Stimulated activated CD4-positive, alpha-beta T cell treated with anti-CD3 and anti-CD28 coated beads, Interleukin-2, amount 100 ng/mL, for 48 hours (primary cell): ENCODE results near the gene ASF1A.

ENCODE experiments used
- DNase-seq, 2 donors: peaks; one replicate each; pipeline ENCODE4 v3.0.0-alpha.2; 2020

Gene ASF1A

DNA sequence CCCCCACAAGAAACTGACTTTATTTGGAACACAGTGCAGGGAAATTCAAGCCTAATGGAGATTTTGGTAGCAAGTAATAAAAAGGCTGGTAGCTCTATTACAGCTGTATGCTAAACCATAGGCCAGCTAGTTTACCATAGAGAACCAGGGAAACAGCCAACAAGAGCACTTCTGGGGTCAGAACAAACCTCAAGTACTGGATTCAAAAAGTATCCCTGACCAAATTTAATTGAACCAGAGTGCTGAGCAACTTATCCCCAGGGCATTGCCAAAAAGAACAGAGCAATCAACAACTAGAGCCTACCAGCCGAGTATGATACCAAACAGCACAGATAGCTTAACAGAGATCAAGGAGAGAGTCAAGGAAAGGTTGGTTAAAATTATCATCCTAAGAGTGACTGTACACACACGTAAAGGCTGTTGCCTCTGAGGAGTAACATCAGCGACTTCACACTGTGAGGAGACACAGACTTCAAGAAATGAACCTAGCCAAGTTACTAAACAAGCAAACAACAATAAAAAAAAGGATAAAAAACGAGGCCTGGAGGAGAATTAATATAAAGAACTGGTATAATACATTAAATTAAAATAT is 11.5 kb upstream of the ASF1A start:
- DNase-seq: no peak

DNA sequence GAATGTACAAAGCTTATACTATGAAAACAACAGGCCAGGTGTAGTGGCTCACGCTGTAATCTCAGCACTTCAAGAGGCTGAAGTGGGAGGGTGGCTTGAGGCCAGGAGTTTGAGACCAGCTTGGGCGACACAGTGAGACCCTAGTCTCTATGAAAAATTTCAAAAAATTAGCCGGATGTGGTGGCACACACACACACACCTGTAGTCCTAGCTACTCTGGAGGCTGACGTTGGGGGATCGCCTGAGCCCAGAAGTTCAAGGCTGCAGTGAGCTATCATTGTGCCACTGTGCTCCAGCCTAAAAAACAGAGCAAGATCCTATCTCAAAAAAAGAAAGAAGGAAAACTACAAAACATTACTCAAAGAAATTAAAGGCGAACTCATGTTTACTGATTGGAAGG is 7.3 kb upstream of the ASF1A start:
- DNase-seq: no peak

DNA sequence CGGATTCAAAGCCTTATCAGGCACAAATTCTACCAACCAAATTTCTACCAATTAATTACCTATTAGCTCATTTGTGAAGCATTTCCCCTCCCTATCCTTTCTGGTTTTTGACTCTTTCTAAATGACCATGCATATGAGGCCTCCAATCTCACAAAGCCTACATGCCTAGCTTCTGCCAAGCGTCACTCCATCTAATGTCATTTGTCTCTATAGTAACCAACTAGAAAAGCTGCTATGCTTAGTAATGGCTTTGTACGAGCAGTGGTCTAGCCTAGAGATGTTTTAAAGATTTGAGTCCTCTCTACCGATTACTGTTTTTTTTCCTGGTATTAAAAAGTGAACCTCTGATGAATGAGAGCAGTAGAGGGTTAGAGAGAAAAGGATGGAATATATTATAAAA is 4.8 kb upstream of the ASF1A start:
- no peak for DNase-seq

DNA sequence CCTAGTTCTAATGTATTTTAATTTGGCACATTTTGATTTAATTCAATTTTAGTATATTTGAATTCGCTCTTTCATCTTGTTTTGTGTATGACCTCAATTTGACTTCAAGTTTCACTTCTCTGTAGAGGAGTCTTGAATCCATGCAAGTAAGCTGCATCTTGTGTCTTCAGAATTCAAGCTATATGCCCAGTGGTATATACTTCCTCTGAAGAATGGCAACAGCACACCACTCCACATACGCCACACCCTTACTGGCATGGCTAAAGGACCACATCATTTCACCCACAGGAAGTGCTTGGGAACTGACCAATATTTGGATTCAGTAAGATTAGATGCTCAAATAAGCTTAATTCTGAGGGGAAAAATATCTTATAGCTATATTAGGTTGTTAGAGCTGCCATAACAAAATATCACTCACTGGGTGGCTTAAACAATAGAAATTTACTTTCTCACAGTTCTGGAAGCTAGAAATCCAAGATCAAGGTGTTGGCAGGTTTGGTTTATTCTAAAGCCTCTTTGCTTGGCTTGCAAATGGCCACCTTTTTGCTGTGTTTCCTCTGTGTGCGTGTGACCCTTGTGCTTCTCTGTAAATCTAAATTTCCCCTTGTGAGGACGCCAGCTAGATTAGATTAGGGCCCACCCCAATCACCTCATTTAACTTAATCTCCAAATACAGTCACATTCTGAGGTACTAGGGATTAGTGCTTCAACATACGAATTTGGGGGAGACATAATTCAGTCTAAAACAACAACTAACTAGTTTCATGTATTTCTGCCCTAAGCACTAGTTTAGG is 2.8 kb upstream of the ASF1A start:
- DNase-seq: no peak

DNA sequence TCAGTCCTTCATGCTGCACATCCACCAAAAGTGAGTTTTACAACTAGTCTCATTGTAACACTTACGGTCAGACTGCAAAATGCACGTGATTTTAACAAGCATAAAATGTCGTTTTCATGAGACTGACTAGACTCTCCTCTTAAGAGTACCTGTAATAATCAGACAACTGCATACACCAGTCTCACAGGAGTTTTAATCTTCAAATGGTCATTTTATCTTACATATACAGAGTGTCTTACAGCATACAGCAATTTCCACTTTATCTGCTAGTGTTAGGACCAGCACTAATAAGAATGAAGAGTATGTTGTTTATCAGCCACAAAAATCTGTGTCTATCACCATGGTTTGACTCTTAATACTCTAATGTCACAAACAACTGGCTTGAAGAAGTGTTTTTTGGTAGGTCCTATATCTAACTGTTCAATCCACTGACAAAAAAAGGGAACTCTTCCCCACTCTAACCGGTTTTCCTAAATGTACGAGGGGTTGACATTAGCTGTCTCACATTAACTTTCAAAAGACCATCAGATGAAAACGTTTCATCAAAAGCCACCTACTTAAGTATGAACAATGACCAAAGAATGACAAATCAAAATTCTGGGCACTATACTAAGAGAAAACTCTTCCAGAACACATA is 1.5 kb upstream of the ASF1A start:
- DNase-seq: no peak

DNA sequence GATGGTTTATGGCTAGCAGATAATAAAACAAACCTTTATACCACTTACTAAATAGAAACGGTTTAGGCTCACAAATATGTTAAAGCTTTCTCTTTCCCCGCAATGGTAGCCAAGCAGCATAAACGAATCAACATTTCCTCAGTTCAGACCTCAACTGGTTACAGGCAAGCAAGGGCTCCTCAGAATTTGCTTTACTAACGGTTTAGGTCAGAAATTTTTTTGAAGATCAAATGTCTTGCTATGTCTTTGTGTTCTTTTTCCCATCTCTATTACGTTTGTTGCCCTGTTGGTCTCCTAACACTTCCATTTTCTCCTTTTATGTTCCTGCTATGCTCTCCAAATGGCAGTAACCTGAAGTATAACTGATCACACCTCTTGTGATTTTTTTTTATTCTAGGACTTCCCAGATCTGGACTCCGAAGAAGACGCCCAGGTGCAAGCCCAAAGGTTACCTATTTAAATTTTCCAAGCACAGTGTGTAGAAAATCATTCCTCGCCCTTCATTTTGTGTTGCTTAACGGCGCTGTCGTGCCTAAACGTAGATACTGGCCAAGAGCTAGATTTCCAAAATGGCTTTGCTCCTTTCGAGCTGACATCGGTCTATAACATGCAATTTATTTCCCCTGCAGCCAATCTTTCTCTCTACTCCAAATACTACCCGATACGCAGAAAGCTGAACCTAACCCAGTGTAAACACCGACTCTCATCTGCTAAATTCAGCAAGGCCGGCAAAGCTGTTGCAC is 717 bp upstream of the ASF1A start:
- peak in 1 of 2 donors; percentile 33 for DNase-seq

DNA sequence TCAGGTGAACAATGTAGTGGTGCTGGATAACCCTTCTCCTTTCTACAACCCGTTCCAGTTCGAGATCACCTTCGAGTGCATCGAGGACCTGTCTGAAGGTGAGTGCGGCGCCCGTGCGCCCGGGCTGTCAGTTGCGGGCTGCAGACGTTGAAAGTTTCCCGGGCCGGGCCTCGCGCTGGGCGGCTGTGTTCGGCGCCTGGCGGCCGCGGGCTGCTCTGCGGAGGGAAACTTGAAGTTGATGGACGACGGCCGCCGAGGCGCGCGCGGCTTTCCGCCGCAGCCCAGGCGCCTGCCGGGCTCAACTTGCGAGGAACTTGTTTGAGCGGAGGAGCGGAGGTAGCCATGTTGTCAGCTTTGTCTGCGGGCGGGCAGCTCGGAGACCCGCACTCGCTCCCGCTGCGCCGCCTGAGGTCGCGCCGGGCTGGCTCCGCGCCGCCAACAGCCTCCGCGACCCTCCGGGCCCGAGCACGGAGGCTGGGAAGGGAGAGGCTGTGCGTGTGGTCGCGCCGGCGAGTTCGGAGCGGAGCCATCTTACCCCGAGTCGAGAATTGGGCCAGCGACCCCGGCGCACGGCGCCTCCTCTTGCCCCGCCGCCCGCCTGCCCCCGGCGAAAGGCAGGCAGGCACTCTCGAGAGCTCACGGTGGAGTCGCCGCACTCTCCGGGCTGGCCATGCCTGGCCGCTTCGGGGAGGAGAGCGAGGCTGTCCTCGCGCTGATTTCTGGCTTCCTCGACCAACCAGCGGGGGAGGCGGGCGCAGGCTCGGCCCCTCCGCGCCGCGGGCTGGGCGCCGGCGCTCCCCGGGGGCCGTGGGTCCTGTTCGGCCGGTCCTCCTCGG is 691 bp downstream of the ASF1A start:
- peak; percentile 48 to 50 for DNase-seq

DNA sequence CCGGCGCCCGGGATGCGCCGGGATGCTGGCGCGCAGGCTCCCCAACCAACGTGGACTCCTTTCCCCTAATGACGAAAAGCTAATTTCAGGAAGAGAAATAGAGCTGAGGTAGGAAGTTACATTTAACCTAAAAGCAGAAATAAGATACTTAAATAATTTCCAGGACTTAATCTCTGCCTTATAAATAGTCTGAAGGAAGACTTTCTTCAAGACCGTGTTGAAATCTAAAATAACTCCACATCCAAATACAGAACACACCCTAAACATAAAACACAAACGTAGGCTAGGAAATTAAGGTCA is 1.3 kb downstream of the ASF1A start:
- DNase-seq: no peak

DNA sequence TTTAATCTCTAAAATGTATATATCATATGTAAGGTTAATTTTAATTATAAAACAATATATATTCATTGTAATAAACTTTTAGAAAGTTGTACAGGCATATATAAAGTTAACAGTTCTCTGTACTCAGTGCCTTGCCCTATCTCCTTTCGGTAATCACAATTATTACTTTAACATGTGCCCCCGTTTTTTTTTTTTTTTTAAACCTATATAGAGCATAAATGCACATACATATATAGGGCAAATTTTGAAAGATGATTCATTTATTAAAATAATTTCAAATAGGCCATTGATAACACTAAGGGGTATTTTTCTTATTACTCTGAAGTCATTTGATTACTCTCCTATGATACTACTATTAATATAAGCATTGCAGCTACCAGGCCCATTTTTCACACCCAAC is 1.9 kb downstream of the ASF1A start:
- DNase-seq: no peak

DNA sequence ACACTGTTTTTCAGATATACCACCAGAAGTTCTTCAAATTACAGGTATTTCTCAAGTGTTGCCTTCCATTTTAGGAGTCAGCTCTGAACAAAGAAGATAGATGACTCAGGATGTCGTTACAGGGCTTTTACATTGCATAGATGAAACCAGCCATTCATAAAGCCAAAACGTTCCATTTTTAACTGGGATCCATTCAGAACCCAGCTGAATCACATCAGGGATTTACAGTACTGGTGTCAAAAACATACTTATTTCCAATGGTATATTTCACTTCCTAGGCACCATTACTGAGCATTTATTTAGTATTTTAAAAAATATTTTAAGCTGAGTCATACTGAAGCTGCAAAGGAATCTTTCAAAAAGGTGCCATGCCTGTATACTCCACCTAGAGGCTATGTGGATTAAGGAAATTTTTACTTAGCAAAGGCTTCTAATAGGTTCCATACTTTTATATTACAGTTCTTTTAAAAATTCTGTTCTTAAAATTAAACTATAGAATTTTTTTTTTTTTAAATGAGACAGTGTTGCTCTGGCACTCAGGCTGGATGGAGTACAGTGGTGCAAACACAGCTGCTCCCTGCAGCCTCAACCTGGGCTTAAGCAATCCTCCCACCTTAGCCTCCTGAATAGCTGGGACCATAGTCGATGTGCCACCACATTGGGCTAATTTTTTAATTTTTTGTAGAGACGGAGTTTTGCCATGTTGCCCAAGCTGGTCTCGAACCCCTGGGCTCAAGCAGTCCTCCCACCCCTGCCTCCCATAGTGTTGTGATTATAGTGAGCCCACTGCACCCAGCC is 2.6 kb downstream of the ASF1A start:
- no peak for DNase-seq

DNA sequence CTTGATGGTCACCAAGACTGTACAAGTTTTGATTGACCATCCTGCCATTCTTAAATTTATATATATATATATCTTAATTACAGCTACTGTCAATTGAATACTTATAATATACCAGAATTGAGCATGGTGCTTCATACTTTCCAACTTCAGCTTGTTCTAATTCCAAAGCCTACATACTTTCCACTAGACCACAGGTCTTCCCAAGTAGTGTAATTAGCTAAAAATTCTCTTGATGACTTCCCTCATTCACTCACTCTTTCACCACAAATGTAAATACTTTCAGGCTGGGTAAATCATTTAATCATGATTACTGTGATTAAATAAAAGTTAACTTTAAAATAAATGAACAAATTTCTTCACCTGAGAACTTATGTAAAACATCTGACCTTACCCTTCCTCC is 3.4 kb downstream of the ASF1A start:
- no peak for DNase-seq

DNA sequence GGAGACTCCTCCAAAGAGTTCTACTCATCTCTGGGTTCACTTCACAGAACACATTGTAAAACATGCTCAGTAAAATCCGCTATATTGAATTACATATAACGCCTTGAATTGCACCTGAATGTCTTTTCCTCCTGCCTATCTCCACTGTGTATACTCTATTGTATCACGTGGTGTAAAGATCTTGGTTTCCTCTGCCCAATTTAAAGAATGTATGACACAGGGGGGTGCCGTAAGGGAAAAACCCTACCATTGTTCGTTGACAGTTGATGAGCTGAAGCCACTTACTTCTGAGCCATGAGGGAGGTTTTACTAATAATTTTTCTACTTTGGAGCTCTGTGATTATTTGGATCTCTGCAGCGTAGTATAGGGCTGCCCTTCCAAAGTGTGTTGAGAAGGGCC is 6.0 kb downstream of the ASF1A start:
- DNase-seq: no peak

DNA sequence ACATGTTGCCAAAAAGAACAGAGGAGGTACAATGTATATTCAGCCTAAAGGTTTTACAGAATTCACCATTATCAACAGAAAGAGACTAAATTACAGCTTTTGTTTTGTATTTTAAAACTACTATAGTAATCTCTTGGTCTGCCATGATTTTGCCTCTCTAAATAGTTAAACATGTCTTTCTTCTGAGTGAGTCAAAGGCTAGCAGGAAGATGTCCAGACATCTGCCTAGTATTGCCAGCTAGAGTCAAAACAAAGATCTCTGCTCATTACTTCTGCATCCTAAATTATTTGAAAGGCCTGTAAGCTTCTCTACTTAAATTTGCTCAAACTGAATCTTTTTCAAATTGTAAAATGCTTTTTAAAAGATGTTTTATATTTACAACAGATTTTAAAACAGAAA is 8.8 kb downstream of the ASF1A start:
- no peak for DNase-seq

DNA sequence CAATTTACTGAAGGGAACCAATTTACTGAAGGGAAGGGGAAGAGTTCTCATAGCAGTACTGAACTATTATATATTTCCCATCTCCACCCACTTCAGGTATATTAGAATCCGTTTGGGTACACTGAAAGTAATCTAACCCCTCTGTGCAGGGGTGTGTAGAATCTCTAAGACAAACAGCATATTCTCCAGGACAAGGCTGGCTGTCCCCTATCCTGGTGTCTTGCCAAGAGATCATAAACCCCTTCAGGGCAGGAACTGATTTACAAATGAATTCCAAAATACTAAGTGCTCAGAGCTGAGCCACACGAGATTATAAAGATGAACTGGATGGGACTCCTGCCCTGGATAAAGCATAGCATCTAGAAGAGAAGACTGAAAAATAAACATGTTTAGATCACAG is 9.2 kb downstream of the ASF1A start:
- no peak for DNase-seq

DNA sequence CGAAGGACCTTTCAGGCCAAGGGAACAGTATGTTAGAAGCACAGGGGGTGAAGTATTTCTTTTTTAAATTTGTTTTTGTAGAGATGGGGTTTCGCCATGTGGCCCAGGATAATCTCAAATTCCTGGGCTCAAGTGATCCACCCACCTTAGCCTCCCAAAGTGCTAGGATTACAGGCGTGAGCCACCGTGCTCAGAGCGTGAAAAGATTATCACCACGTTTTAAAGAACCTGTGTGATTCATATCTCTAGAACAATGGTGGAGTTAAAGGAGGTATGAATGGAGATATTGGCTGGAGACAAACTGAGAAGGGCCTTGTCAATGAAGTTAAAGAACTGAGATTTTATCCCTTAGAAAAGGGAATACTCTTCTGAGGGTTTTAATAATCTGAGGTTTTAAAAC is 9.7 kb downstream of the ASF1A start:
- DNase-seq: no peak

DNA sequence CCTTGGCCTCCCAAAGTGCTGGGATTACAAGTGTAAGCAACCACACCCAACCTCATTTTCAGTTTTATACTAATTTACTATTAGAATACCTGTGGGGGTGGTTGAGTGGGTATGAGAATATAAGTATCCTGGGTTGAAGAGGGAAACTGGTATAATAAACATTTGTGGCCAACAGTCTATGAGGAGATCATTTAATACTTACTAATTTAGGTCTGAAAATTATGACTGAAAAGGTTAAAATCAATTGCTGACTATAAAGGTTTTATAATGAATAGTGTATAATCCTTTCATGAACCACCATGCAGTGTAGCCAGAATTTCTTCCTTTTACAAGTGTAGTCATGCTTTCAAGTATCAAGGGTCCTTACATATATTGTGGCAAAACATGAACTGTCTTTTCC is 11.1 kb downstream of the ASF1A start:
- no peak for DNase-seq

DNA sequence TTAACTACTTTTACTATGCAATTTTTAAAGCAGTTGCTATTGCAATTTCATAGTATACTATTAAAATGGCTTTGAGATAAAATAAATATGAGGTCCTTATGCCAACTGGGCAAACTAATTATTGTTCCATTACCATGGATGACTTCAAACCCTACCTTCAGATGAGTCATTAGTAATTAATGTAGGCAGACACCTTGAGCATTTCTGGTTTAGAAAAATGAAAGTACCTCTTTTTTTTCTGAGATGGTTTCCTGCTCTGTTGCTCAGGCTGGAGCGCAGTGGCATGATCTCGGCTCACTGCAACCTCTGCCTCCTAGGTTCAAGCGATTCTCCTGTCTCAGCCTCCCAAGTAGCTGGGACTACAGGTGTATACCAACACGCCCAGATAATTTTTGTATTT is 11.9 kb downstream of the ASF1A start:
- no peak for DNase-seq

DNA sequence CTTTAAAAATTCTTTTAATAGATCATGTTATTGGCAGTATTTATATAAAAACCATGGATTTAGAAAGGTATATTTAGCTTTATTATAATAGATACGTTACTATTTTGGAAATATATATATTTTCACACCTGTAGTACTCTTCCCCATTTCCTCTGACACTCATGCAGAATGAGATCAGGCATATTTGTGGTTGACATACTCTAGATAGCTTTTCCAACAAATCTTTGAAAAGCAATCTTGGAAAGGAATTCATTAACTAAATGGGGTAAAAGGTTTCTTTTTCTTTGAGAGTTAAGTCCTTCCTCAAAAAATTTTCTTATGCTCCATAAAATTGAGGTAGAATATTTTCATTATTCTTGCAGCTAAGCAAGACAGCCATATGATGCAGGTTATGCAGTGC is 14.5 kb downstream of the ASF1A start:
- no peak for DNase-seq

DNA sequence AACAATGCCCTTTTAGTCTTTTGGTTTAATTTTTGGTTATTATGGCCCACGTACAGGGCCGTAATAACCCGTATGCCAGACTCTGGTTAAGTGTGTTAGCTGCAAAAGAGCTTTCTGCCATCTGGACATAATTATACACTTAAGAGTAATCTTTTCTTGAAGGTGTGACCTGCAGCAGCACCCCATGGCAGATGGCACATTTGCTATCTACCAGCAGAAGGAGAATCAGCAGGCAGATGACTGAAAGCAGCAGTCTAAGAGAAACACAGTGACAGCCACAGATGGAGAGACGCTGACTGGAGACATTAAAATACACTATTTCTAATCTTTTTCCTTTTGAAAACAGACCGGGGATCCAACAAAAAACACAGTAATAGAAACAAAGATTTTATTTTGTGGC is 18.7 kb downstream of the ASF1A start:
- DNase-seq: no peak

DNA sequence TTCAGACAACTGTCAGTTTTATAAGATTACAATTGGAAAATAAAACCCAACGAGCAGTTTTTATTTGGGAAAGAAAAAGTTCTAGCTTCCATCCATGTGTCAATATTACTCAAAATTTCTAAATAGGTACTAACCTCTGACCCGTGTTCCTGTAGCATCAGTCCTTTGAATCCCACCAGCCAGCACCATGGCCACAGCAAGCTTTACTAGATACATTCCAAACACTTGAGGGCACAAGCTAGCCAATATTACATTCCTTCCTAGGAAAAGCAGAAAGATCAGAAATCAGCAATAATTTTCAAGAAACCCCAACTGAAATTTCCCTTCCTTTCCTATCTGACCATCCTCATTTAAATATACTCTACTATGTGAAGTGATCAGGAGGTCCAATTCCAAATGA is 19.2 kb downstream of the ASF1A start:
- DNase-seq: no peak

DNA sequence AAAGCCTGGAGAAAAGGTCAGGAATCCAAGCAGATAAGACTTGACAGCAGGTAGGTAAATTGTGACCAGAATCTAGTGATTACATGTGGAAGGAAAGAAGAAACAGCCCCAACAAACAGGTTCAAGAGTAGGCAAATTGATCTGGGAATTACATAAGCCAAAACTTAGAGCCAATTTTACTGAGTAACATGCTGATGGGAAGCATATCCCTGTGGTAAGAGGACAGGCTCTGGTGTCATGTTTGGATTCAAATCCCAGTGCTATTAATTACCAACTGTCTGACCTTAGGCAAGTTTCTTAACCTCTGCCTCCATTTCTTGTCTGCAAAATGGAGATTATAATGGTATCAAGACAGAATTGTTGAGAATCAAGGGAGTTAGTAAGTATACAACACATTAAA is 20.6 kb downstream of the ASF1A start:
- DNase-seq: no peak
